ENCODE data around the gene STARD10. TPM values are rescaled to one million over a fixed set of nuclear protein-coding genes. Genes with fewer than 3 reads are reported as not detected.
A peak's percentile ranks its signal among the peaks of the same experiment; 100 is the strongest.

Gene STARD10
- total RNA-seq, 1 experiment from 2014 or later = 1,283 TPM

DNA sequence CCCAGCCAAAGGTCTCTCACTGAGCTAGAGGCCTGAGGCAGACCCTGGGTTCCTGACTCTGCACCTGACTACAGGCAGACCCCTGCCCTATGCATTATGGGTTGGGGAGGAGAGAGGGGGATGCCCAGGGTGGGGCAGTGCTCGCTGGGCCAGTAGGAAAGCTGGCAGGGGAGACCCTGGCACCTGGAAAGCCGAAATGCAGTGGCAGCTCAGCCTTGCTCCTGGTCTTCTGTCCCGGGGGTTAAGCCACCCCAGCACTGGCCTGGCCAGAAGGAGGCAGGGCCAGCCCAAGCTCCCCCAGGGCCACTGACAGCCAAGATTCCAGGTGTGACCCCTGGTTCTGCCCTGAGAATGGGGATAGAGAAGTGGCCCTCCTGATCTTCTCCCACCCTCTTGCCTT is 47.0 kb downstream of the STARD10 start:
- DNase-seq (ENCODE audit: low spot score) = no peak

DNA sequence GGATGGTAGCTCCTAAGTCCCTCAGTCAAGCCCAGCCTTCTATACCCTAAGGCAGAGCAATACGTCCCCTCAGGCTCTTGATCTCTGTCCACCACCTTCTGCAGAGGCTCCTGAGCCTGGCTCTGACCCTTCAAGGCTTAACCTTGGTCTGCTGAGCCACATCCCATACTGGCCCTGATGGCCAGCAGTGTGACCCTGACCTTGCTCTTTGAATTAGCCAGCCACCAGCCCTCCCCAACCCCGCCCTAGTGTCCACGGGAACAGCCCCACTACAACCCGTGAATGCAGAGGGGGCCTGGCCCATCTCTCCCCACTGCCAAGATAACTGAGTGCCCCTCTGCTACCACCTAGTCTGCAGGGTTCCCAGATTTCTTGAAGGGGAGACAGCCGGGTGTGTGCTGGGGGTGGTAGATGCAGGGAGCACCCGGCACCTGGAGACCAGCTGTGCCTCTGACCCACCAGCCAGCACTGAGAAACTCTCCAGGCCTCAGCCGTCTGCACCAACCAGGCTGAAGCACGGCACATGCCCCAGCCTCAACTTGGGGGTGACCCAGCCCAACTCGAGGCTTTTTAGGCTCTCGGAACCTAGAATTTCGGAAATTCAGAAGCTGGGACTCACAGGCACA is 47.8 kb downstream of the STARD10 start:
- DNase-seq (ENCODE audit: low spot score) = no peak

GRCh38 chr11:72745511-72745910 is 48.3 kb downstream of the STARD10 start:
- DNase-seq (ENCODE audit: low spot score) = no peak

GRCh38 chr11:72744474-72744873 is 49.4 kb downstream of the STARD10 start:
- DNase-seq (ENCODE audit: low spot score) = no peak

- no peak for DNase-seq (ENCODE audit: low spot score)
These were observed 50.3 kb downstream of the STARD10 start for GRCh38 chr11:72743321-72744221.

DNA sequence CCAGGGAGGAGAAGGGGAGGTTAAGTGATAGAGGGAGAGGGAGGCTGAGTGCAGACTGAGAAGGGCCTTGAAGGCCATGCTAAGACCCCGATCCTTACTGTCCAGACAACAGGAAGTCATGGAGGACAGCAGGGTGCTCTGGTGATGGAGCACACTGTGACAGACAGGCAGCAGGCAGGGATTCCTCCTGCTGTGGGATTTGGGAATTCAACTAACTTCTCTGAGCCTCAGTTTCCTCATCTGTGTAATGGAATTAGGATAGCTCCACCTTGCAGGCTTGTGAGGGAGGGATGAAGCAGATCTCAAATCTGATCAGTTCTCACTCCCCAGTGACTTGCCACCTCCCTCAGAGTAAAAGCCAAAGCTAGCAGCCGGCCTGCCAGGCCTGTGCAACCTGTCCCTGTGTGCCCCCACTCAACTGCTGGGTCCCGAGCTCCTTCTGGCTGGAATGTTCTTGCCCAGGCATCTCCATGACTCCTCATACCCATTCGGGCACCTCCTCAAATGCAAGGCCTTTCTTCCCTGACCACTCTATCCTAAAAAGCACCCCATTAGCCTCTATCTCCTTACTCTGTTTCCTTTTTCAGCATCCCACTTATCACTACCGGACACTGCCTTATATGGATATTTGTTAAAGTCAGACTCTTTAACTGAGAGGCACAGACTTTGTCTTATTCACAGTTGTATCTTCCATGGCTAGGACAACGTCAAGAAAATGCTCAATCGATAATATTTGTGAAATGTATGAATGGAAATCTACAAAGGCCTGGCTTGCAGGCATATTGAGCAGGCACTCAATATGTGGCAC is 51.1 kb downstream of the STARD10 start:
- DNase-seq (ENCODE audit: low spot score) = no peak

- no peak for DNase-seq (ENCODE audit: low spot score)
These were observed 51.9 kb downstream of the STARD10 start for GRCh38 chr11:72741849-72742512.

- DNase-seq (ENCODE audit: low spot score) = no peak
These were observed 52.4 kb downstream of the STARD10 start for GRCh38 chr11:72741429-72741833.

GRCh38 chr11:72740562-72741428 is 53.1 kb downstream of the STARD10 start:
- no peak for DNase-seq (ENCODE audit: low spot score)

DNA sequence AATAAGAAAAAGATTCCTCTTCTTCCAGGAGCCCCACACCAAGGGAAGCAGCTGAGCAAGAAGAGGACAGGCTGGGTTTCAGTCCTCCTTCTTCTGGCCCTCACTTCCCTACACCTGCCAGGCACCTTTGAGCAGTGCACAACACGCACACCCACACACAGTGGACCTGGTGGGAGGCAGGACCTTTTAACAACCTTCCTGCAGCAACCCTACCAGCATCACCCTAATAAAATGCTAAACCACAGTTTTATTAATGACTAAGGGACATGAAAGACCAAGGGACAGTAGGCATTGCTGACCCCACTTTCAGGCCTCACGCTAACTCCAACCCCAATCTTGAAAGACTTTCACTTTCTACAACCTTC is 53.8 kb downstream of the STARD10 start:
- DNase-seq (ENCODE audit: low spot score) = no peak

- no peak for DNase-seq (ENCODE audit: low spot score)
These were observed 54.4 kb downstream of the STARD10 start for GRCh38 chr11:72739240-72740059.

DNA sequence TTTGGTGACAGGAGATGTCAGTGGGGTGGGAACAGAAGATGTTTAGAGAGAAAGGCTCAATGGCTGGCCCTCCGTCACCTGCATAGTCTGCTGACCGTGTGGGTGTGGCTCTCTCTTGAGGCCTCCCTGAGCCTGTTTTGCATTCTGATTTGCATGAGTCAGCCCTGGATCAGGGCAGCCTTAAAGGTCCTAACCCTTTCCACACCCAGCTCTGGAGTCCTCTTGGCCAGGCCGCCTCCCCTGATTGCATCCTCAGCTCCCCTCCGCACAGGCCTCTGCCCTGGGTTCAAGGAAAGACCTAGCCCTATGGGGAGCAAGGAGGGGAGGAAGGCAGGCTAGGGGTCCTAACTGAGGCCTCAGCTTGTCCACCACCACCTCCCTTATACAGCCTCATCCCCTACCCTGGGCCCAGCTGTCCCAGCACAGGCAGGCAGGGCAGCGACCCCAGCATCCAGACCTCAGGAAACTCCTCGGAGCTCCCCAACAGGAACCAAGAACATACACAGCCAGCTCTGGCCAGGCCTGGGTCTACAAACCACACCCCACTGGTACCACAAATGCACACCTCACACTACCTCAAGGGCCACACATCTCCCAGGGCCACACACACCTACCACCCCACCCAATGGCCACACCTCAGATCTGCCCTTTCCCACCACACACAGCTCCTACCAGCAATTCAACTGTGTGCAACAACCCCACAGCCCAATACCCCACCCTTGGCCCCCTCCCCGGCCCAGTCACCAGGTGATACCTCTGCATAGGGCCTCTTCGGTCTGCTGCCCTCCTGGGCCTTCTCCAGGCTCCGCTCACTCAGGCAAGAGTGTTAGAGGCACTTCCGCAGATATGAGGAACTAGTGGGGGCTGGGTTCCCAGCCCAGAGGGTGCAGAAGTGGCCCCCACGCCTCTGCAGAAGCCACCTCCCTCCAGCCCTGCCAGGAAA is 55.4 kb downstream of the STARD10 start:
- DNase-seq (ENCODE audit: low spot score) = no peak

- no peak for DNase-seq (ENCODE audit: low spot score)
These were observed 56.5 kb downstream of the STARD10 start for GRCh38 chr11:72737336-72737735.

GRCh38 chr11:72736452-72737069 is 57.3 kb downstream of the STARD10 start:
- DNase-seq (ENCODE audit: low spot score) = no peak

DNA sequence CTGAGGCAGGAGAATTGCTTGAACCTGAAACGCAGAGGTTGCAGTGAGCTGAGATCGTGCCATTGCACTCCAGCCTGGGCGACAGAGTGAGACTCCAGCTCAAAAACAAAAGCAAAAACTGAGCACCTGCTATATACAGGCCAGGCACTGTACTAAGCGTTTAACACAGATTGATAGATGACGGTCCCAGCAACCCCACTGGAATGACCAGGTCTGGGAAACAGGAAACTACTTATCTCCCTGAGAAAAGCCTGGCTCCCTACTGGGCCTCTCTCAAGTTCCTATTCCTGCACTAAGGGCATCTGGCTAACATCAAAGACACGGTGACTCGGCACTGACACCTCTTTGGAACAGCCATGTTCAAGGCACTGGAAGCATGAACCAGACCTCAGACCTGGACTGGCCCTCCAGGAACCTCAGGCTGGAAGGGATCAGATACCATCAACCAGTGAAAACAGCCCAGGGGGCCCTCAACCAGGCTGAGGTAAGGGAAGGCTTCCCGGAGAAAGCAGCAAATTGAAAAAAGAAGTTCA is 58.3 kb downstream of the STARD10 start:
- peak; percentile 11 for DNase-seq (ENCODE audit: low spot score)

DNA sequence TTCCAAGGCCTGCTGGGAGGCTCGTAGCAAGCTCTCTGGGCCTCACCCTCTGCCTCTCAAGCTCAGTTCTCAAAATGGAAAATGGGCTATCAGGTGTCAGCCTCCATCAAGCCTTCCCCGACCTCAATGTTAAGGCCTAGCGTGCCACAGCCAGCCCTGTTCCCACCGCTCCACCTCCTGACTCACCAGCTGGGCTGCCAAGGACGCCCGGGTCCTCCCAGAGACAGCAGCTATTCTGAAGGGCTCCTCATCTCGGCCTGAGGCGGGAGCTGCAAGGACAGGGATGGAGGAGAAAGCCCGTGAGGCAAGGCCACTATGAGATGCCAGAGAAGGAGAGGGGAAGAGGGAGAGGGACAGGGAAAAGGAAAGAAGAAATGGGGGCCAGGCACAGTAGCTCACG is 61.5 kb downstream of the STARD10 start:
- no peak for DNase-seq (ENCODE audit: low spot score)

DNA sequence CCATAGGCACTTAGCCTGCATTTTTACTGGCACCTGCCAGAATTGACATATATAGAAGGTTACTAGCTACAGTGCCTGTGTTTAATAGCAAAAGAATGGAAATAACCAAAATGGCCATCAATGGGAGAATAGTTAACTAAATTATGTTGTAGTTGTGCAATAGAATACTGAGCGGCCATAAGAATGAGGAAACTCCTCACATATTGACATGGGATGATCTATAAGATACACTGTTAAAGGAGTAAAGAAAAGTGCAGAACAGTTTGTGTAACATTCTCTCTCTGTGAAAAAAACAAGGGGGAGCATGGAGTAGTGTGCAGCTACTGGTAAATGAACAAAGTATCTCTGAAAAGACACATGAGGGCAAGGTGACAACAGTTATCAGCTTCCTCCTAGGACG is 63.1 kb downstream of the STARD10 start:
- no peak for DNase-seq (ENCODE audit: low spot score)

DNA sequence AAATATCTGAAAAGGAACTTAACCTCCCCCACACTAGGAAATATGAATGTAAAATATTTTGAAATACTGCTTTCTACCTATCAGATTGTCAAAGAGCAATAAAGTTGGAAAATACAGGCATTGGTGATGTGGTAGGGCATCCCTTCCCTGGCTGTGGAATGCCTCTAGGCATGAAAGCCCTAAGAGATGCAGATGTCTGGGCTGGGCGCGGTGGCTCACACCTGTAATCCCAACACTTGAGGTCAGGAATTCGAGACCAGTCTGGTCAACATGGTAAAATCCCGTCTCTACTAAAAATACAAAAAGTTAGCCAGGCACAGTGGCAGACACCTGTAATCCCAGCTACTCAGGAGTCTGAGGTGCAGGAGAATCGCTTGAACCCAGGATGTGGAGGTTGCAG is 63.6 kb downstream of the STARD10 start:
- DNase-seq (ENCODE audit: low spot score) = no peak
